GM11168 (cell line): ENCODE data around the gene AKAP3.

Experiments used
- in situ Hi-C: fragments of 300-500 bp; cut with MboI; formaldehyde crosslinking; loops from one replicate; pipeline ENCODE4 v1.12.0; 2022; ENCODE audit warnings: low sequenced_read_pairs; ENCODE audit not compliant: unreplicated experiment

The AKAP3 gene

GRCh38 chr12:4603946-4604345 lies 44.9 kb downstream of the AKAP3 start:
- in situ Hi-C loops: no loop called here

GRCh38 chr12:4603421-4603820 lies 45.4 kb downstream of the AKAP3 start:
- in situ Hi-C loops: no loop called here

- in situ Hi-C loops: no loop called here
Observed at GRCh38 chr12:4595881-4596280, 53.0 kb downstream of the AKAP3 start.

DNA sequence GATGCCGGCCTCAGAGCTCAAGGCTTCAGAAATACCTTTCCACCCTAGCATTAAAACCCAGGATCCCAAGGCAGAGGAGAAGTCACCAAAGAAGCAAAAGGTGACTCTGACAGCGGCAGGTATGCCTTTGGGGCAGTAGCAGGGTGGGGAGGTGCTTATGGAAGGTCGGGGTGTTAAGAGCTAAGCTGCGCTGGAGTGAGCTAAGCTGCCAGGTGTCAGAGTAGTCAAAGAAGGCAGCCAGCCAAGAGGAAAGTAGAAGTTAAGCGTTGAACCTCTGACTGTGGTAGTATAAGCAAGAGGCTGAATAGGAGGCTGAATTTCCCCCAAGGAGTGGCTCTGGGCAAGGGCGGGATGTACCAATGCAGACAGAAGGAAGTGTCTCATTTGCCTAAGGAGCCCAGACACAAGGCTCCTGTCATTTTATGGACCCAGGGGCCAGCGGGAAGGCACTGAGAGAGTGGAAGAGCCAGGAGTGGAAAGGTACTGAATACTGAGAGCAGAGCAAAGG lies 57.6 kb downstream of the AKAP3 start:
- in situ Hi-C loops: no loop called here

DNA sequence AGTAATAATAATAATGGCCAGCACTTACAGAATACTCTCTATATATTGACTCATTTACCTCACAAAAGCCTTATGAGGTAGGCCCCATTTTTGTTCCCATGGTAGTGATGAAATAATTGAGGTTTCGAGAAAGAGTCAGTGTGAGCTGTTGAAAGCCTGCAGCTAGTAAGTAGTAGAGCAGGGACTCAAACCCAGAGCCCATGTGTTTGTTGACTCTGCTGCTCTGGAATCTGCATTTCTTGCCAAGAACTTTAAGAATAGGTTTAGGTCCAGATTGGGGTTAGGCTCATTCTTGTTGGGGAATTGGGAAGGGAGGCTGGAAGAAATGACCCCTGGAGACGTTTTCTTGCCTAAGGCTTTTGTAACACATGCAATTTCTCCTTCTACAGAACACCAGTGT lies 58.9 kb downstream of the AKAP3 start:
- in situ Hi-C loops: no loop called here

- in situ Hi-C loops: no loop called here
Observed at GRCh38 chr12:4588916-4589315, 59.9 kb downstream of the AKAP3 start.

DNA sequence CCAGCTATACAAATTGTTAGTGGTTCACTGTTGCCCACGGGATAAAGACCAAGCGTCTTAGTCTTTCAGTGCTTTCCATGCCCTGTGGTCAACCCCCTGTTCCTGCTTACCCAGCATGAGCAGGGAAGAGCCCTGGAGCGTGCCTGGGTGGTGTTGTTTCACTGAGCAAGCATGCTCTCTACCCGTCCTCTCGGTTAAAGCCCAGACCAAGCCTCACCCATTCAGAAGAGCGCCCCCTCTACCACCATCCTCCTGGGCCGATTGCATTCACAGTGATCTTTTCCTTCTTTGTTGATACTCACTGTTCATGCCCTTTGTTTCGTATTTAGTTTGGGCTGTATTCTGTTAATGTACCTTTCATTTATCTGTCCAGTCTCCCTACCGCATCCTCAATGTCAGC lies 61.7 kb downstream of the AKAP3 start:
- in situ Hi-C loops: no loop called here

- in situ Hi-C loops: no loop called here
Observed at GRCh38 chr12:4586500-4586899, 62.4 kb downstream of the AKAP3 start.

- in situ Hi-C loops: no loop called here
Observed at GRCh38 chr12:4584896-4585295, 64.0 kb downstream of the AKAP3 start.

DNA sequence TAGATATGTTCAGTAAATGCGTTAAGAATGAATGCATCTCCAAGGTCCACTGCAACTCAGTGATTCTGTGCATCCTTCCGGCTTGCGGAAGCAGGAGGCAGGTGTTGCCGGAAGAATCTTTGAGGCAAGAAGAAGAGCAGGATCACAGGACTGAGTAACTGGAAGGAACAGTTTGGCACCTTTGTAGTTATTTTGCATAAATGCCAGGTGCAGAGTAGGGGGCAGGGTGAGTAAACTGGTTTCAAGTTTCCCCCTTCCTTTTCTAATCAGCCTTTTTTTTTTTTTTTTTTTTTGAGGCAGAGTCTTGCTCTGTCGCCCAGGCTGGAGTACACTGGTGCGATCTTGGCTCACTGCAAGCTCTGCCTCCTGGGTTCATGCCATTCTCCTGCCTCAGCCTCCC lies 64.6 kb downstream of the AKAP3 start:
- in situ Hi-C loops: no loop called here

- in situ Hi-C loops: no loop called here
Observed at GRCh38 chr12:4580281-4580688, 68.6 kb downstream of the AKAP3 start.

GRCh38 chr12:4579305-4580102 lies 69.3 kb downstream of the AKAP3 start:
- in situ Hi-C loops: no loop called here

GRCh38 chr12:4572680-4573079 lies 76.2 kb downstream of the AKAP3 start:
- in situ Hi-C loops: no loop called here

- in situ Hi-C loops: no loop called here
Observed at GRCh38 chr12:4569261-4569660, 79.6 kb downstream of the AKAP3 start.

- in situ Hi-C loops: no loop called here
Observed at GRCh38 chr12:4567073-4567881, 81.6 kb downstream of the AKAP3 start.

- in situ Hi-C loops: no loop called here
Observed at GRCh38 chr12:4566474-4566873, 82.4 kb downstream of the AKAP3 start.
